Cardiac fibroblast (primary cell): ENCODE results near the gene NELFA.
"Not testable (repeated sequence)": the region's sequence is repeated elsewhere in the genome, so short reads cannot be mapped to it uniquely, and the experiment has no call there.

ENCODE experiments used
- DNase-seq, 2 donors: peaks; one replicate each; pipeline versions ENCODE4 v3.0.0 to v3.0.0-alpha.2; 2010; ENCODE audit warnings: low read depth in 2 of 2
- H3K4me3 ChIP-seq, 2 donors: replicated peaks in 1 of 2; 1 replicate in 1 of 2; 2 replicates in 1 of 2; pipeline ENCODE4 v1.5.1; 2011; ENCODE audit warnings: low read depth in 2 of 2, low read length in 2 of 2, mild to moderate bottlenecking in 2 of 2, moderate library complexity in 1 of 2
- TF ChIP-seq, protein P1 (sequence below): IDR thresholded peaks from one replicate; pipeline ENCODE4 v1.5.1; 2011; ENCODE audit warnings: low read depth, mild to moderate bottlenecking, low read length, inconsistent platforms

NELFA gene

DNA sequence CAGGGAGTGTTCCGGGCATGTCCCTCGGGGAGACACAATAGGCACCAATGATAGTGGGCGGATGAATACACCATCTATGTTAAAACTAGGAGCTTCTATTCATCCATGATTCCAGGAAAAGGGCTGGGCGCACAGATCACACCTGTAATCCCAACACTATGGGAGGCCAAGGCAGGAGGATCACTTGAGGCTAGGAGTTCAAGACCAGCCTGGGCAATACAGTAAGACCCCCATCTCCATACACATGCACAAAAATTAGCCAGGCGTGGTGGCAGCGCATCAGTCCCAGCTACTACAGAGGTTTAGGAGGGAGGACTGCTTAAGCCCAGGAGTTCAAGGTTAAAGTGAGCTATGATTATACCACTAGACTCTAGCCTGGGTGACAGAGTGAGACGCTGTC, 2.4 kb downstream of the NELFA start:
- DNase-seq: no peak
- TF ChIP-seq, protein P1, sequence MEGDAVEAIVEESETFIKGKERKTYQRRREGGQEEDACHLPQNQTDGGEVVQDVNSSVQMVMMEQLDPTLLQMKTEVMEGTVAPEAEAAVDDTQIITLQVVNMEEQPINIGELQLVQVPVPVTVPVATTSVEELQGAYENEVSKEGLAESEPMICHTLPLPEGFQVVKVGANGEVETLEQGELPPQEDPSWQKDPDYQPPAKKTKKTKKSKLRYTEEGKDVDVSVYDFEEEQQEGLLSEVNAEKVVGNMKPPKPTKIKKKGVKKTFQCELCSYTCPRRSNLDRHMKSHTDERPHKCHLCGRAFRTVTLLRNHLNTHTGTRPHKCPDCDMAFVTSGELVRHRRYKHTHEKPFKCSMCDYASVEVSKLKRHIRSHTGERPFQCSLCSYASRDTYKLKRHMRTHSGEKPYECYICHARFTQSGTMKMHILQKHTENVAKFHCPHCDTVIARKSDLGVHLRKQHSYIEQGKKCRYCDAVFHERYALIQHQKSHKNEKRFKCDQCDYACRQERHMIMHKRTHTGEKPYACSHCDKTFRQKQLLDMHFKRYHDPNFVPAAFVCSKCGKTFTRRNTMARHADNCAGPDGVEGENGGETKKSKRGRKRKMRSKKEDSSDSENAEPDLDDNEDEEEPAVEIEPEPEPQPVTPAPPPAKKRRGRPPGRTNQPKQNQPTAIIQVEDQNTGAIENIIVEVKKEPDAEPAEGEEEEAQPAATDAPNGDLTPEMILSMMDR: no peak
- H3K4me3 ChIP-seq: no peak overlapping the region

DNA sequence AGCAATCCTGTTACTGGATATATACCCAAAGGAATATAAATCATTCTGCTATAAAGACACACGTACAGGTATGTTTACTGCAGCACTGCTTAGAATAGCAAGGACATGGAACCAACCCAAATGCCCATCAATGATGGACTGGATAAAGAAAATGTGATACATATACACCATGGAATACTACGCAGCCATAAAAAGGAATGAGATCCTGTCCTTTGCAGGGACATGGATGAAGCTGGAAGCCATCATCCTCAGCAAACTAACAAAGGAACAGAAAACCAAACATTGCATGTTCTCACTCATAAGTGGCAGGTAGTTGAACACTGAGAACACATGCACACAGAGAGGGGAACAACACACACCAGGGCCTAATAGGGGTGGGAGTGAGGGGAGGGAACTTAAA, 5.4 kb downstream of the NELFA start:
- not testable (repeated sequence) for DNase-seq, H3K4me3 ChIP-seq

DNA sequence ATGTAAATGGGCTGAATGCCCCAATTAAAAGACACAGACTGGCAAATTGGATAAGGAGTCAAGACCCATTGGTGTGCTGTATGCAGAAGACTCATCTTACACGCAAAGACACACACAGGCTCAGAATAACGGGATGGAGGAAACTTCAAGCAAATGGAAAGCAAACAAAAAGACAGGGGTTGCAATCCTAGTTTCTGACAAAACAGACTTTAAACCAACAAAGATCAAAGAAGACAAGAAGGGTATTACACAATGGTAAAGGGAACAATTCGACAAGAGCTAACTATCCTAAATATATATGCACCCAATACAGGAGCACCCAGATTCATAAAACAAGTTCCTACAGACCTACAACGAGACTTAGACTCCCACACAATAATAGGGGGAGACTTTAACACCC, 9.5 kb downstream of the NELFA start:
- not testable (repeated sequence) for H3K4me3 ChIP-seq, DNase-seq

DNA sequence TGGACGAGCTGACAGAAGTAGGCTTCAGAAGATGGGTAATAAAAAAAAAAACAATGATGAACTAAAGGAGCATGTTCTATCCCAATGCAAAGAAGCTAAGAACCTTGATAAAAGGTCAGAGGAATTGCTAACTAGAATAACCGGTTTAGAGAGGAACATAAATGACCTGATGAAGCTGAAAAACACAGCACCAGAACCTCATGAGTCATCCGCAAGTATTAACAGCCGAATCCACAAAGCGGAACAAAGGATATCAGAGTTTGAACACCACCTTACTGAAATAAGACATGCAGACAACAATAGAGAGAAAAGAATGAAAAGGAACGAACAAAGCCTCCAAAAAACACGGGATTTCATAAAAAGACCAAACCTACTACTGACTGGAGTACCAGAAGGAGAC, 10.5 kb downstream of the NELFA start:
- no peak for DNase-seq
- H3K4me3 ChIP-seq: no peak overlapping the region
- TF ChIP-seq, protein P1: no peak

DNA sequence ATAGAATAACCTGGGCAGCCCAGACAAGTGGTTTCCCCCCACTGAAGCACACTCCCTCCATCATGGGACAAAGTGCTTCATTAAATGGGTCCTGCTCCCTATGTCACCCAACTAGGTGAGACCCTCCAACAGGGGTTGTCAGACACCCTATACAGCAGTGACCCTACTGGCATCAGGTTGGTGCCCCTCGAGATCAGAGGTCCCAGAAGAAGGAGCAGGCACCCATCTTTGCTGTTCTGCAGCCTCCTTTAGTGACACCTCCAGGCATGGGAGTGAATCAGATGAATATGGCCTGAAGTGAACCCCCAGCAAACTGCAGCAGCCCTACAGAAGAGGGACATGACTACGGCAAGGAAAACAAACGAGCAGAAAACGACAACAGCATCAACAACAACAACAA, 11.1 kb downstream of the NELFA start:
- DNase-seq: no peak
- no peak overlapping the region for H3K4me3 ChIP-seq
- TF ChIP-seq, protein P1: no peak

DNA sequence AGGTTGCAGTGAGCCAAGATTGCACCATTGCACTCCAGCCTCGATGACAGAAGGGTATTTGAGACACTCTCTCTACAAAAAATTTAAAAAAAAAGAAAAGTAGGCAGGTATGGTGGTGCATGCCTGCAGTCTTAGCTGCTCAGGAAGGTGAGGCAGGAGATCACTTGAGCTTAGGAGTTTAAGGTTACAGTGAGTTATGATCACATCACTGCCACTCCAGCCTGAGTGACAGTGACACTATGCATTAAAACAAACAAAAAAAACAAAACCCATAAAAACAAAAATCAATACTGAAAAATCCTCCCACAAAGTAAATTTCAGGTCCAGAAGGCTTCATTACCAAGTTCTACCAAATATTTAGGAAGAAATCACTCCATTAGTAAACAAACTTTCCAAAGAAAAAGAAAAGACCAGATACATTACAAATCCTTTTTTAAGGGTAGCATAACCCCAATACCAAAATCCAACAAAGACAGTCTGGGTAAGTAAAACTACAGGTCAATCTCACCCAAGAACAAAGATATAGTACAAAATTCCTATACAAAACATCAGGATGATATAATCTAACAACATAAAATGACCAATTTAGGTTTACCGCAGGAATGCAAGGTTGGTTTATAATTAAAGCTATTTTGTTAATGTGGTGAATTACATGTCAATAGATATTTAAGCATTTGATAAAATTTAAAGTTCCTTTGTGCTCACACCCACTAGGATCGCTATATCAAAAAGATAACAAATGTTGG, 11.7 kb downstream of the NELFA start:
- TF ChIP-seq, protein P1: no peak
- H3K4me3 ChIP-seq: no peak overlapping the region
- DNase-seq: no peak

DNA sequence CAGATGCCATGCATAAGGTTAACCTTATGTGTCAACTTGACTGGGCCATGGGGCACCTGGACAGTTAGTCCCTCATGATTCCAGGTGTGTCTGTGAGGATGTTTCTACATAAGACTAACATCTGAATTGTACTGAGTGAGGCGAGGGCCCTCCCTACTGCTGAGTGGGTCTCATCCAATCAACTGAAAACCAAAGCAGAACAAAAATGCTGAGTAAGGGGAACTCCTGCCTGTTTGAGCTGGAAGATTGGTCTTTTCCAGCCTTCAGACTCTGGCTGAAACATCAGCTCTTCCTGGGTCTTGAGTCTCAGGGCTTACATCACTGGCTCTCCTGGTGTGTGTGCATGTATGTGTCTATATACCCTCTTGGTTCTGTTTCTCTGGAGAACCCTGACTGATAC, 13.8 kb downstream of the NELFA start:
- DNase-seq: no peak
- no peak overlapping the region for H3K4me3 ChIP-seq
- TF ChIP-seq, protein P1: no peak

DNA sequence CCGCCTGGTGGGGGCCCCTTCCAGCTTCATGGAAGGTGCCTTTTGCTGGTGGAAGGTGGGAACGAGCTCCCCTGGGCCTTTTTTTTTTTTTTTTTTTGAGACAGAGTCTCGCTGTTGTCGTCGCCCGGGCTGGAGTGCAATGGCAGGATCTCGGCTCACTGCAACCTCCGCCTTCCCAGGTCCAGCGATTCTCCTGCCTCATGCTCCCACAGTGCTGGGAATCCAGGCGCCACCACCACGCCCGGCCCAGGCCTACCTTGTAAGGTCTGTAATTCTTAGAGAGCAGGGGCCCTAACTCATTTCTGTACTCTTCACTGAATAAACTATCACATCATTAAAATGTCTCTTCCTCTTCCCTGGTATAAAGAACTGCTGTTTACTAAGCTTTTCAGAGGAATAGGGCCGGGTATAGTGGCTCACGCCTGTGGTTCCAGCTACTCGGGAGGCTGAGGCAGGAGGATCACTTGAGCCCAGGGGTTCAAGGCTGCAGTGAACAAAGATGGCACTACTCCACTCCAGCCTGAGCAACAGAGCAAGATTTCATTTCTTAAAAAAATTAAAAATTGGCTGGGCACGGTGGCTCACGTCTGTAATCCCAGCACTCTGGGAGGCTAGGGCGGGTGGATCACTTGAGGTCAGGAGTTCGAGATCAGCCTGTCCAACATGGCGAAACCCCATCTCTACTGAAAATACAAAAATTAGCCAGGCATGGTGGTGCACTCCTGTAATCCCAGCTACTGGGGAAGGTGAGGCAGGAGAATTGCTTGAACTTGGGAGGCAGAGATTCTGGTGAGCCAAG, 14.9 kb downstream of the NELFA start:
- not testable (repeated sequence) for DNase-seq, H3K4me3 ChIP-seq
